GM19023 (cell line): Measurements from ENCODE around the gene UTS2B.

Source experiments
- ATAC-seq: cut with Tn5 transposase; IDR thresholded peaks from one replicate; pipeline ENCODE4 v1.9.1; 2021; ENCODE audit warnings: mild to moderate bottlenecking, moderate library complexity; ENCODE audit not compliant: unreplicated experiment

Gene UTS2B, protein sequence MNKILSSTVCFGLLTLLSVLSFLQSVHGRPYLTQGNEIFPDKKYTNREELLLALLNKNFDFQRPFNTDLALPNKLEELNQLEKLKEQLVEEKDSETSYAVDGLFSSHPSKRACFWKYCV

GRCh38 chr3:191329654-191330529 is at the start of gene UTS2B:
UTS2B (minus strand) TSS chr3:191330526; CDS start chr3:191282189, 48,337 bp downstream.
- peak; percentile 31 for ATAC-seq

GRCh38 chr3:191380001-191380400 is 49.7 kb upstream of the UTS2B start:
- no peak for ATAC-seq

GRCh38 chr3:191379446-191379845 is 49.1 kb upstream of the UTS2B start:
- no peak for ATAC-seq

DNA sequence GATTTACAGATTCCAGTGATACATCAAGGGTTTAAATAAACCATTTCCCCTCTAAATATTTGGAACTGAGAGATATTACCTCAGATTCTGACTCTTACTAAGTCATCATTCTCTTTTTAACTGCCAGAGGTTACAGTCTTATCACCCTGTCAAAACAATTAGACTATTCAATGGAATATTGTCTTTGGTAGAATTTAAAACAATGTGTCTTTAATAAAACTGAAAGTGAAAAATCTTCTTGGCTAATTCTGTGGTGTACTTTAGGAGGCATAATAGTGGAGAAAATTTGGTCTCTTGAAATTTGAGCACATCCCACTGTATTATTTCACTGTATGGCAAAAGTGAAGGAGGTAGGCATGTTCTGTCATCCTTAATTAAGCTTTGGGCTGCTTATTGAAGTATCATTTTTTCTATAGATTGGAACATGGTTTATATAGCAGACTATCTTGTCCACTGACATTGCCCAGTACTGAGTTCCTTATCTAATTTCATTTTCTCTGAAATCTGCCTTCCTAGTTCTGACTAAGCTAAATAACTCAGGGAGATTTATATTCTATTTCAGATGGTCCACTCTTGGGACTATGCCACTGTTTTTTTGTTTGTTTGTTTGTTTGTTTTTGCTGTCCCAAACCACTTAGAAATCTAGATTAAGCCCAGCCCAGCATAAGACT is 48.0 kb upstream of the UTS2B start:
- no peak for ATAC-seq

- no peak for ATAC-seq
Observed at GRCh38 chr3:191376516-191377141, 46.3 kb upstream of the UTS2B start.

DNA sequence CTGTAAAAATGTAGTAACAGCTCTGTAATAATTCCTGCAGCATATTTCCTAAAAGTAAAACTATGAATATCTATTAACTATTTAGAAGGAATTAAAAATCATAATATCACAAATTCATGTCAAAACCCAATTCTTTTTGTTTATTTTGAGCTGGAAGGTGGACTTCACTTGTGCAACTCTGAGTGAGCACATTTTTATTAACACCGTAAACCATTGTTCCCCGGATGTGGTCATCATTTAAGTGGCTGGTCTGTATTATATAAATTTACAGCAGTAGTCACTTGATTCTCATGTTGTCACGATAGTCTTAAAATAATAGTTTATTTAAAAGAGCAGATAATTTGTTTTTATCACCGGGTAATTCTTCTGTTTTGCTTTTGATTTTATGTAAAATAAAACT is 43.0 kb upstream of the UTS2B start:
- ATAC-seq, result no peak

DNA sequence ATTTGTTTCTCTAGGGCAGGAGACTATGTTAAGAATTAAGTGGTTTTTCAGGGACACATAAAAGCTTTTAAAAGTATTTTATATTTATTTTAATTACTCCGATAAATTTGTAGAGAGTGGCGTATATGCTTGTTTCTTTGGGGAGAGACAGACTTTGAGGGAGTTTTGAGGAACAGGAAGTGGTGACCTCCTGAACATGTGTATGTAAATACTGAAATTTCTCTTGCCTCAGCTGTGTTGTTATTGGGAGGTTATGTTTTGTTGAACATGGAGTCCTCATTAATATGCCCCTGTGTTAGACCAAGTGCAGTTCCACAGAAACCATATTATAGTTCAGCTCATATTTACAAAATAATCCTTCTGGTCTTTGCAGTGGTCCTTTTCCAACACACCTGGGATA is 41.8 kb upstream of the UTS2B start:
- ATAC-seq, result no peak

GRCh38 chr3:191369616-191370010 is 39.3 kb upstream of the UTS2B start:
- ATAC-seq, result no peak

DNA sequence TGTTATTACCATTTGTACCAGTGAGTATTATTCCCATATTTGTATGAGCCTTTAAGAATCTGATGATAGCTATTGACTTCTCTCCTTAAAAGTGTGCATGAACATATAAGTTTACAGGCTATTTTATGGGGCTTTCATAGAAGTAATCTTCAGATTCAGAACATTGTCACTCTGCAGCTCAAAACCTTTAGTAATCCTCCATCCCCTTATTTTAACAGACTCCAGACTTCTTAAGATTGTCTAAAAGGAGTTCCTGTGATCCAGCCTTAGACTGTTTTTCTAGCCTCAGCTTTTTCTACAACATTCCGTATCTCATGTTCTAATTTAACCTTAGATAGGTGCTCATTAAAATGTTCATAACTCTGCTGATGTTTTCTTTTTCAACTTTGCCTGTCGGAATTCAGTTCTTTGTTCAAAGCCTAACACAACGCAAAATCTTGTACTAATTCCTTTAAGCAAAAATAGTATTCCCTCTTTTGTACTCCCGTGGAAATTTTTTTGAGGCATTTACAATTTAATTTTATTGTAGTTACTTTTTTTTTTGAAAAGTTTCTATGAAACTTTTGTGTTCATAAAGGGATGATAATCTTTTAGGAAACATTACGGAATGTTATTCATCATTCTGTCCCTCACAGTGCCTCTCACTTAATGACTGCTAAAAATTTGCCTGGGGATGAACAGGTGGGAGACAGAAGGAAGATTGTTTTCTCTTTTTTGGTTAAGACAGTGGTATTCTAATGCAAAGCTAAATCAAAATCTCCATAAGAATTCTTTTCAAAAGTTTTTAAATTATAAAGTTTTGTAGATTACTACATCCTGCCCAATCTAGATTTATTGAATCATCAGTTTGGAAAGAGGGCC is 38.7 kb upstream of the UTS2B start:
- ATAC-seq, result no peak

- ATAC-seq, result no peak
Observed at GRCh38 chr3:191366675-191367074, 36.3 kb upstream of the UTS2B start.

DNA sequence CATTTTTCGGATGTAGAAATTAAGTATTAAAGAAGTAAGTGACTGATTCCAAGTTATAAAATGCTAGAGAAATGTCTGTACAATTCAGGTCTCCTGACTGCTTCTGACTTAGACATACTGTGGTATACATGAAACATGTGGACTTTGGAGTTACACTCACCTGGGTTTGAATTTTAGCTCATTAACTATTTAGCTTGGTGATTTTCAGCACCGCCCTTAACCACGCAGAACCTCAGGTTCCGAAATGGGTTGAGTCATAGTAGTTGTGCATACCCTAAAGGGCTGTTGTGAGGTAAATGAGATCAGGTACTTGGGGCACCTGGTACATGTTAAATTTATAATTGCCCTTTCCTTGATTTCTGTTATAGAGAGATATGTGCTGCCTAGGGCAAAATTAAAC is 32.9 kb upstream of the UTS2B start:
- ATAC-seq, result no peak

DNA sequence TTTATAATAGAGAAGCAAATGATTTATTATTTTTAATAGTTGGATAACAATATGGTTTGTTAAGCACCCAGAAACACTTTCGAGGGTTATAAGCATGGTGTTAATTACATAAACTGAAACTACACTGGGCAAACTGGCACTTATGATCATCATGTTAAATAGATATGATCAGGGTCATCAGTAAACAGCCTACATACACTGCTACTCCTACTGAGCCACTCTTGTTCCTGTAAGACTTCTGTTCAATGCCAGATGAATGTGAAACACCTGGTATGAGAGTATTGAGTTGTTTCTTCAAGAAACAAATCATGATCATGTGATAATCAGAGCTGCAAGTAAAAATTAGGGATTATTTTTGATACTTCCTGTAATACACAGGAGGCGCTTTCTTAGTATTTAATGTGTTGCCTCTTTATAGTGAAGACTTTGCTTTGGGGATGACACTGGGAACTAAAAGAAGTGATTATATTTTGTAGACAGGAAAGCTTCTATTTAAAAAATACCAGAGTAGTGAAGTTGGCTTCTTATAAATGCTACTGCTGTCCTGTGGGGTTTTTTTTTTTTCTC is 32.3 kb upstream of the UTS2B start:
- ATAC-seq, result no peak

GRCh38 chr3:191362037-191362436 is 31.7 kb upstream of the UTS2B start:
- no peak for ATAC-seq

DNA sequence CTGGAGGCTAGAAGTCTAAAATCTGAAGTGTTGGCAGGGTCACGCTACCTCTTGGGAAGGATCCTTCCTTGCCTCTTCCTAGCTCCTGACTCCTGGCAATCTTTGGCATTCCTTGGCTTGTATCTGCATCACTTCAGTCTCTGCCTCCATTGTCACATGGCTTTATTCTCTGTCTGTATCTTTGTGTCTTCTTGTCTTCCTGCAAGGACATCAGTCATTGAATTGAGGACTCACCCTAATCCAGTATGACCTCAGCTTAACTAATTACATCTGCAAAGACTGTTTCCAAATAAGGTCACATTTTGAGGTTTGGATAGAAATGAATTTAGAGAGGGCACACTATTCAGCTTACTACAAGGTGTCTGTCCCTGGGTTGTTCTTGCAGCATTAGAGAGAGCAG is 31.1 kb upstream of the UTS2B start:
- no peak for ATAC-seq

DNA sequence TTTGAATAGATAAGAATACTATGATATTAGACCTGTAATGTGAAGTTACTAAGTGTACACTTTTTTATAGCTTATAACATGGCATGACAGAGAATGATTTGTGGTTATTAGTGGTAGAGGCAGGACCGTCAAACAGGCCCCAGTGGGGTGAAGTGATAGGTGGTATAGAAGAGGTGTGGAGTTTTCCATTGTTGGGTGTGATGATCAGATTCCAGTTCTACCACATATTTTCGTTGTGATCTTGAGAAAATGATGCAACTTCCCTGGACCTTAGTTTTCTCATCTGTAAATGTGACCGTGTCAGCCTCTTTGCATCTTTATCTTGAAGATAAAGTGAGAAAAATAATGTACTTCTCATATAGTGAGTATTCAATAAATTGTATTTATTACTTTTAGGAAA is 30.3 kb upstream of the UTS2B start:
- no peak for ATAC-seq

DNA sequence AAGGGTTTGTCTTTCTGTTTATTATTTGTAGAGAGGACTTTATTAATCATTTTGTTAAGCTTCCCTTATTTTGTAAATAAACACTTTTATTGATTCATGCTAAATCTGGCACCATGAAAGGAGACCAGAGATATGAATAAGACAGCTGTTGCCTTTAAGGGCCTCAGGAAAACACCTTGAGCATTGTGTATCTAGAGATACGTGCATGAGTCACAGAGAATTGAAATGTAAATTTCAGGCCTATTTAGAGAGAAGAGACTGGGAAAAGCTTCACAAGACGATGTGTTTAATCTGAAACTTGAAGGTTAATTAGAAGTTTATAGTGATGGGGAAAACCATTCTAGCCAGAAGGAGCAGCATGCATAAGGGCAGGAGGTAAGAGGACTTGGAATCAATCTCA is 28.6 kb upstream of the UTS2B start:
- no peak for ATAC-seq

DNA sequence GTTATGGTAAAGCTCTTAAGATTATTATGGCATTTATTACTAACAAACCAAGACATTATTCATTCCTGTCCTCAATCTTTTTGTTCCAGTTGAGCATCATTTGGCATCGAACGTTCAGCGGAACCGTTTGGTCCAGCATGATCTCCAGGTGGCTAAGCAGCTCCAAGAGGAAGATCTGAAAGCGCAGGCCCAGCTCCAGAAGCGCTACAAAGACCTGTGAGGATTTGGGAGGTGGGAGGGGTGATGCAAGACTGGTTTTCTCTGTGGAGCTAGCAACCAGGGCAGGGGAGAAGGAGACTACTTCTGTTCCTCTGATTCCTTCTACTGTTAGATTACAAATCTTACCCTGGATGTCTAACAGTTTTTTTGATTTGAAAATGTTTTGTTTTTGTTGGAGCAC is 27.6 kb upstream of the UTS2B start:
- no peak for ATAC-seq

- no peak for ATAC-seq
Observed at GRCh38 chr3:191356631-191357439, 26.5 kb upstream of the UTS2B start.

- ATAC-seq, result peak; percentile 82
Observed at GRCh38 chr3:191355406-191355805, 25.1 kb upstream of the UTS2B start.
